Epithelial cell of proximal tubule (primary cell): ENCODE data around the gene SALL4. TPM values are rescaled to one million over a fixed set of nuclear protein-coding genes. Genes with fewer than 3 reads are reported as not detected.
A peak's percentile ranks its signal among the peaks of the same experiment; 100 is the strongest.
"Not testable (repeated sequence)": the region's sequence is repeated elsewhere in the genome, so short reads cannot be mapped to it uniquely, and the experiment has no call there.

ENCODE experiments used
- DNase-seq: peaks from one replicate; pipeline ENCODE4 v3.0.0-alpha.2; 2011; ENCODE audit warnings: low read depth
- H3K4me3 ChIP-seq: 2 replicates; pipeline ENCODE4 v1.5.1; 2011; ENCODE audit warnings: low read depth, mild to moderate bottlenecking, low read length
- total RNA-seq: library from RNA; depleted of rRNA; stranded (reverse); fragments of >200 nt; gene quantifications from 2 replicates; pipeline ENCODE4 v1.2.3, GENCODE V29; 2015
- TF ChIP-seq, protein P1 (sequence below): conservative IDR thresholded peaks from 2 replicates; pipeline ENCODE4 v1.5.1; 2012; ENCODE audit warnings: low read depth, mild to moderate bottlenecking, low read length

SALL4 gene
- total RNA-seq, 1 donor from 2014 or later: 3.7 TPM

GRCh38 chr20:51757226-51757625, 45.1 kb downstream of the SALL4 start:
- TF ChIP-seq, protein P1, sequence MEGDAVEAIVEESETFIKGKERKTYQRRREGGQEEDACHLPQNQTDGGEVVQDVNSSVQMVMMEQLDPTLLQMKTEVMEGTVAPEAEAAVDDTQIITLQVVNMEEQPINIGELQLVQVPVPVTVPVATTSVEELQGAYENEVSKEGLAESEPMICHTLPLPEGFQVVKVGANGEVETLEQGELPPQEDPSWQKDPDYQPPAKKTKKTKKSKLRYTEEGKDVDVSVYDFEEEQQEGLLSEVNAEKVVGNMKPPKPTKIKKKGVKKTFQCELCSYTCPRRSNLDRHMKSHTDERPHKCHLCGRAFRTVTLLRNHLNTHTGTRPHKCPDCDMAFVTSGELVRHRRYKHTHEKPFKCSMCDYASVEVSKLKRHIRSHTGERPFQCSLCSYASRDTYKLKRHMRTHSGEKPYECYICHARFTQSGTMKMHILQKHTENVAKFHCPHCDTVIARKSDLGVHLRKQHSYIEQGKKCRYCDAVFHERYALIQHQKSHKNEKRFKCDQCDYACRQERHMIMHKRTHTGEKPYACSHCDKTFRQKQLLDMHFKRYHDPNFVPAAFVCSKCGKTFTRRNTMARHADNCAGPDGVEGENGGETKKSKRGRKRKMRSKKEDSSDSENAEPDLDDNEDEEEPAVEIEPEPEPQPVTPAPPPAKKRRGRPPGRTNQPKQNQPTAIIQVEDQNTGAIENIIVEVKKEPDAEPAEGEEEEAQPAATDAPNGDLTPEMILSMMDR: no peak
- no peak overlapping the region for H3K4me3 ChIP-seq
- no peak for DNase-seq

DNA sequence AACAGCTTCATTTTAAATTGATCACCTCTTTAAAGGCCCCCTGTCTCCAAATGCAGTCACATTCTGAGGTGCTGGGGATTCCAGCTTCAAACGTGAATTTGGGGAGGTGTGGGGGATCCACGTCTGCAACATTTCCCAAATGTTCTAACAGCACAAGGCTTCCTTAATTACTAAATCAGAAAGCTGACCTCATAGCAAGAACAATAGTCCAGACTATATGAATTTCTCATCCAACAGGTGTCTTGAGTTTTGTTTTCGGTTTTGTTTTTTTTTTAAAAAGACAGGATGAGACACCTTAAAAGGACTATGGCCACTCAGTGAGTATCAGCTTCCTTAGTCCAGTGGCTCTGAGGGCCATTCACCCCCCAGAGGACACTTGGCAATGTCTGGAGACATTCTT, 45.7 kb downstream of the SALL4 start:
- H3K4me3 ChIP-seq: no peak overlapping the region
- no peak for DNase-seq
- TF ChIP-seq, protein P1: no peak

GRCh38 chr20:51753220-51753619, 49.1 kb downstream of the SALL4 start:
- not testable (repeated sequence) for H3K4me3 ChIP-seq, DNase-seq

DNA sequence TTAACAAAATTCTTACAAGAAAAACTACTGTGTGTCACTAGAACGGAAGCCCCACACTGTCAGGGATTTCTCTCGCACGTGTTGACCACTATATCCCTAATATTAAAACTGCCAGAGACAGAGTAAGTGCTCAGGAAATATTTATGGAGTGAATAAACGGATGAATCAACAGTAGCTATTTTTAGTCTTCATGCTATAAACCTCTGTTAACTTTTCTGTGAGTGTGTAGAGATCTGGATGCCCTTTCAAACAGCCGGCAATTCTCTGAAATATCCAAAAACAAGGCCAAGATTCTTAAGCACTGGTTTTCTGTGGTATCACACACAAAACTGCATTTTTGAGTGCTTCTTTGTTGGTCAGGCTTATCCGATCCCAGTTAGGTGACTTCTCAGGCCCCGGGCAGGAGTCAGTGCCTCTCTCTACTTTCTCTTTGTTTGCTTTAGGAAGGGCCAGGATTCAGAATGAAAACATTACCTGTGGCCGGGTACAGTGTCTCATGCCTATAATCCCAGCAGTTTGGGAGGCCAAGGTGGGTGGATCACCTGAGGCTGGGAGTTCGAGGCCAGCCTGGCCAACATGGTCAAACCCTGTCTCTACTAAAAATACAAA, 49.9 kb downstream of the SALL4 start:
- TF ChIP-seq, protein P1: no peak
- peak; percentile 39 for DNase-seq
- H3K4me3 ChIP-seq: no peak overlapping the region

- no peak overlapping the region for H3K4me3 ChIP-seq
- TF ChIP-seq, protein P1: no peak
- DNase-seq: no peak
Measured at GRCh38 chr20:51750770-51751388, 51.4 kb downstream of the SALL4 start.

DNA sequence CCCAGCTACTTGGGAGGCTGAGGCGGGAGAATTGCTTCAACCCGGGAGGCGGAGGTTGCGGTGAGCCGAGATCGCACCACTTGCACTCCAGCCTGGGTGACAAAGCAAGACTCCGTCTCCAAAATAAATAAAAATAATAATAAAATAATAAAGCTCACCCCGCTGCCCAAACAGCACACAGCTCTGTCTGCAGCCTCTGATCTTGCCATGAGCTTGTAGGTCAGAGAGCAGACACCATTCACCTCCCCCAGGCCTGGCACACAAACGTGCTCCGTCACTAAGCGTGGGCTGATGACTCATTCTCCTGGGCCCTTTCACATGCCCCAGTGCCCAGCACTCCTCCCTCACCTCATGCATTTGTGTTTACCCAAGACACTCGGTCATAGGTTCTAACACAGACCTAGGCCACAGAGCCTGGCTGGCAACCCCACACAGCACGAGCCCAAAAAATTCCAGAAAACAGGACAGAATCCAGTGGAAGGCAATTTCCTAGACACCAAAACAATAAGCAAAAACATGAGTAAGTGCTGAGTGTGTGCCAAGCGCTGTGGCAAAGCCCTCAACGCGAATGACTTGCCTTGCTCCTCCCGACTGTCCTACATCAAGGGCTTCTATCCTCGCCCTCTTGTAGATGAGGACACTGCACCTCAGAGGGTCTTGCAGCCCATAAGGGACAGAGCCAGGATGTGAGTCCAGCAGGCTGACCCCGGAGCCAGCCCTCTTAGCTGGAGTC, 52.1 kb downstream of the SALL4 start:
- DNase-seq: peak; percentile 98
- TF ChIP-seq, protein P1: no peak
- H3K4me3 ChIP-seq: no peak overlapping the region

- H3K4me3 ChIP-seq: no peak overlapping the region
- peak; percentile 38 for DNase-seq
- TF ChIP-seq, protein P1: no peak
Measured at GRCh38 chr20:51749674-51750036, 52.7 kb downstream of the SALL4 start.
